Uterus (tissue), 2 donors: ENCODE data around the gene F5.

Experiments used
- POLR2A ChIP-seq, 2 donors: fragments of 450-650 bp; IDR thresholded peaks; one replicate each; pipeline ENCODE4 v1.6.1; 2016; ENCODE audit warnings: antibody characterized with exemption in 2 of 2, mild to moderate bottlenecking in 1 of 2, moderate library complexity in 1 of 2
- TF ChIP-seq, protein P1 (sequence below), 4 experiments: fragments of 200-600 bp in 2 of 4; fragments of 450-650 bp in 2 of 4; sonication (generic) in 2 of 4; IDR thresholded peaks; one replicate each; pipeline ENCODE4 v1.5.1; 2016 to 2019; ENCODE audit warnings: antibody characterized with exemption in 4 of 4, mild to moderate bottlenecking in 2 of 4, moderate library complexity in 1 of 4

DNA sequence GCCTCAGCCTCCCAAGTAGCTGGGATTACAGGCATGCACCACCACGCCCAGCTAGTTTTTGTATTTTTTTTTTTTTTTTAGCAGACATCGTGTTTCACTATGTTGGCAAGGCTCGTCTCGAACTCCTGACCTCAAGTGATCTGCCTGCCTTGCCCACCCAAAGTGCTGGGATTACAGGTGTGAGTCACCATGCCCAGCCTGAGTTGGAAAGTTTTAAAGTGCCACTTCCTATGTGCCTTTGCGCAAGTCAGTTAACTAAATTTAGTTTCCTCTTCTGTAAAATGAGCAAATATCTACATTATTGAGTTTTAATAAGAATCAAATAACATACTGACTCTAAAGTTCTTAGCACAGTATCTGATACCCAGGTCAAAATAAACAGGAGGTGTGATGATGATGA, 112.9 kb downstream of the F5 start:
- TF ChIP-seq, protein P1, sequence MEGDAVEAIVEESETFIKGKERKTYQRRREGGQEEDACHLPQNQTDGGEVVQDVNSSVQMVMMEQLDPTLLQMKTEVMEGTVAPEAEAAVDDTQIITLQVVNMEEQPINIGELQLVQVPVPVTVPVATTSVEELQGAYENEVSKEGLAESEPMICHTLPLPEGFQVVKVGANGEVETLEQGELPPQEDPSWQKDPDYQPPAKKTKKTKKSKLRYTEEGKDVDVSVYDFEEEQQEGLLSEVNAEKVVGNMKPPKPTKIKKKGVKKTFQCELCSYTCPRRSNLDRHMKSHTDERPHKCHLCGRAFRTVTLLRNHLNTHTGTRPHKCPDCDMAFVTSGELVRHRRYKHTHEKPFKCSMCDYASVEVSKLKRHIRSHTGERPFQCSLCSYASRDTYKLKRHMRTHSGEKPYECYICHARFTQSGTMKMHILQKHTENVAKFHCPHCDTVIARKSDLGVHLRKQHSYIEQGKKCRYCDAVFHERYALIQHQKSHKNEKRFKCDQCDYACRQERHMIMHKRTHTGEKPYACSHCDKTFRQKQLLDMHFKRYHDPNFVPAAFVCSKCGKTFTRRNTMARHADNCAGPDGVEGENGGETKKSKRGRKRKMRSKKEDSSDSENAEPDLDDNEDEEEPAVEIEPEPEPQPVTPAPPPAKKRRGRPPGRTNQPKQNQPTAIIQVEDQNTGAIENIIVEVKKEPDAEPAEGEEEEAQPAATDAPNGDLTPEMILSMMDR (IDR thresholded peaks at IDR 0.05), result no peak
- TF ChIP-seq POLR2A (IDR thresholded peaks at IDR 0.05), result no peak
